ENCODE results near the gene BCL3.

Gene BCL3

DNA sequence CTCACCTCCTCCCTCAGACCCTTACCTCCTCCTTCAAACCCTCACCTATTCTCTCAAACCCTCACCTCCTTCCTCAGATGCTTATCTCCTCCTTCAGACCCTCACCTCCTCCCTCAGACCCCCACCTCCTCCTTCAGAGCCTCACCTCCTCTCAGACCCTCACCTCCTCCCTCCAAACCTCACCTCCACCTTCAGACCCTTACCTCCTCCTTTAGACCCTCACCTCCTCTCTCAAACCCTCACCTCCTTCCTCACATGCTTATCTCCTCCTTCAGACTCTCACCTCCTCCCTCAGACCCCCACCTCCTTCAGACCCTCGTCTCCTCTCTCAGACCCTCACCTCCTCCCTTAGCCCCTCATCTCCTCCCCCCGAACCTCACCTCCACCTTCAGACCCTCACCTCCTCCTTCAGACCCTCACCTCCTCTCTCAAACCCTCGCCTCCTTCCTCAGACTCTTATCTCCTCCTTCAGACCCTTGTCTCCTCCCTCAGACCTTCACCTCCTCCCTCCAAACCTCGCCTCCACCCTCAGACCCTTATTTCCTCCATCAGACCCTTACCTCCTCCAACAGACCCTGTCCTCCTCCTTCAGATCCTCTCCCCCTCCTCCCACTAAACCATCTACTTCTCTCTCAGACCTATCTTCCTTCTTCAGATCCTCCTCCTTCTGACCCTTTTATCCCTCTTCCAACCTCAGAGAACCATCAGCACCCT is 2.5 kb upstream of the BCL3 start:
- H3K36me3 ChIP-seq (ENCODE audit: insufficient read depth), result no peaks in the 10 kb centered on the region
- H3K4me3 ChIP-seq (IDR thresholded peaks at IDR 0.05; ENCODE audit: insufficient read depth, low read depth, low read length), result no peak overlapping the region
- peaks cover 23% of the 10 kb centered on the region for H3K79me2 ChIP-seq (ENCODE audit: insufficient read depth, low read depth)
- TF ChIP-seq, protein P1, sequence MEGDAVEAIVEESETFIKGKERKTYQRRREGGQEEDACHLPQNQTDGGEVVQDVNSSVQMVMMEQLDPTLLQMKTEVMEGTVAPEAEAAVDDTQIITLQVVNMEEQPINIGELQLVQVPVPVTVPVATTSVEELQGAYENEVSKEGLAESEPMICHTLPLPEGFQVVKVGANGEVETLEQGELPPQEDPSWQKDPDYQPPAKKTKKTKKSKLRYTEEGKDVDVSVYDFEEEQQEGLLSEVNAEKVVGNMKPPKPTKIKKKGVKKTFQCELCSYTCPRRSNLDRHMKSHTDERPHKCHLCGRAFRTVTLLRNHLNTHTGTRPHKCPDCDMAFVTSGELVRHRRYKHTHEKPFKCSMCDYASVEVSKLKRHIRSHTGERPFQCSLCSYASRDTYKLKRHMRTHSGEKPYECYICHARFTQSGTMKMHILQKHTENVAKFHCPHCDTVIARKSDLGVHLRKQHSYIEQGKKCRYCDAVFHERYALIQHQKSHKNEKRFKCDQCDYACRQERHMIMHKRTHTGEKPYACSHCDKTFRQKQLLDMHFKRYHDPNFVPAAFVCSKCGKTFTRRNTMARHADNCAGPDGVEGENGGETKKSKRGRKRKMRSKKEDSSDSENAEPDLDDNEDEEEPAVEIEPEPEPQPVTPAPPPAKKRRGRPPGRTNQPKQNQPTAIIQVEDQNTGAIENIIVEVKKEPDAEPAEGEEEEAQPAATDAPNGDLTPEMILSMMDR (conservative IDR thresholded peaks at IDR 0.05; ENCODE audit: low read depth, low read length), result no peak
- H3K4me2 ChIP-seq, result no peak overlapping the region
- H3K9ac ChIP-seq, result no peak overlapping the region
- peaks cover 46% of the 10 kb centered on the region for H3K4me1 ChIP-seq (ENCODE audit: low read depth, poor library complexity, severe bottlenecking)
- H4K20me1 ChIP-seq (ENCODE audit: insufficient read depth), result no peaks in the 10 kb centered on the region
- H3K27ac ChIP-seq, result no peak overlapping the region
- H2AFZ ChIP-seq (ENCODE audit: low read depth), result no peak overlapping the region
- no peaks in the 10 kb centered on the region for H3K27me3 ChIP-seq (ENCODE audit: insufficient read depth, low read depth)

DNA sequence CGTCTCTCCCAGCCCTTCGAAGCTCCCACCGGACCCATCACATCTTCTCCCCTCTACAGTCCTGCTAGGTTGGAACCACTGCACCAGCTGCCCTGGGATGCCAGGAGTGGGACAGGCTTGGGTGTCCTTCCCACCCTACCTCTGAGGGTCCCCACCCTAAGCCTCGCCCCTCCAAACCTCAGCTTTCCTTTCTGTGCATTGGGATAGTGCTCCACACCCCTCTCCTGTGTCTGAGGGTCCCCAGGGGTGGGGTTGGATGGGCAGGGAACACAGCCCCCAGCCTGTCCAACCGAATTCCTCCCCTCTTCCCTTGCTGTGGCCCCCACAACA is 1.9 kb upstream of the BCL3 start:
- Histone ChIP-seq H3K27me3 (ENCODE audit: insufficient read depth, low read depth) (no peaks in the 10 kb centered on the region), H3K4me2 (peak overlapping the region; percentile 100; the same call in 1 of the 2 replicates), H4K20me1 (ENCODE audit: insufficient read depth) (no peaks in the 10 kb centered on the region), H3K79me2 (ENCODE audit: insufficient read depth, low read depth) (peaks cover 28% of the 10 kb centered on the region), H3K36me3 (ENCODE audit: insufficient read depth) (no peaks in the 10 kb centered on the region), H3K4me3 (IDR thresholded peaks at IDR 0.05; ENCODE audit: insufficient read depth, low read depth, low read length) (no peak overlapping the region), H3K4me1 (ENCODE audit: low read depth, poor library complexity, severe bottlenecking) (peaks cover 46% of the 10 kb centered on the region), H3K9ac (no peak overlapping the region), H2AFZ (ENCODE audit: low read depth) (no peak overlapping the region), H3K27ac (no peak overlapping the region)
- TF ChIP-seq, protein P1 (conservative IDR thresholded peaks at IDR 0.05; ENCODE audit: low read depth, low read length), result no peak

DNA sequence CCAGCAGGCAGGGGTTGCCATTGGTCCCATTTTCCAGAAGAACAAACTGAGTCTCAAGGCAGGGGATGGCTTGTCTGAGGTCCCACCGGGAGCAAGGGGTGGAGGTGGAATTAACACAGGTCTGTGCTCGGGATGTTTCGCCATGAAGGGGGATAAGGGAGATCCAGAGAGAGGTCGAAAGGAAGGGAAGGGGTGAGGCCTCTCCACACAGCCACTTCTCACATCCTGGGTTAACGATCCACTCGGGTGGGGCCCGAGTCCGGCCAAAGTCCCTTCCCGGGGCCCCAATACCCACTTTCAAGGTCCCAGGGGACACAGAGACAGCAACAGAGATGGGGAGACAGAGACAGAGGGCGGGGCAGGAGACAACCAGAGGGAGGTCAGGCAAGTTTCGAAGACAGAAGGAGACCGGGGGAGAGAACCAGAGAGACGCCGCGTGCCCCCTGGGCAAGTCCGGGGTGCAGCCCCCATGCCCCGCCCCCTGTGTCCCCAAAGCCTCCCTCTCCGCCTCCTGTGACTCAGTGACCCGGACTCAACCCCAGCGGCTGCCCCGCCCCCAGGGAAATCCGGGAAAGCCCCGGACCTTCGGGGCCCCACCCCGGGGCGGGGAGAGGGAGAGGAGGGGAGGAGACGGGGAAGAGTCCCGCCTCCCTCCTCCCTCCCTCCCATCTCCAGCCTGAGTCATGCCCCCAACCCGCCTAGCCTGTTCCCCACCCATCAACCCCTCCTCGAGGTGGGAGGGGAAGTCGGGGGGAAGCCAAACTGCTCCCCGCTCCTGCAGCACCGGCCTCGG is 1.4 kb upstream of the BCL3 start:
- Histone ChIP-seq H2AFZ (ENCODE audit: low read depth) (peak overlapping the region; percentile 58; the same call in 1 of the 2 replicates), H3K27ac (peak overlapping the region; percentile 94), H4K20me1 (ENCODE audit: insufficient read depth) (no peaks in the 10 kb centered on the region), H3K9ac (peak overlapping the region; percentile 64), H3K4me3 (IDR thresholded peaks at IDR 0.05; ENCODE audit: insufficient read depth, low read depth, low read length) (no peak overlapping the region), H3K27me3 (ENCODE audit: insufficient read depth, low read depth) (no peaks in the 10 kb centered on the region), H3K36me3 (ENCODE audit: insufficient read depth) (peaks cover 4% of the 10 kb centered on the region; the same call in 1 of the 2 replicates), H3K4me2 (peak overlapping the region; percentile 100), H3K79me2 (ENCODE audit: insufficient read depth, low read depth) (peaks cover 34% of the 10 kb centered on the region), H3K4me1 (ENCODE audit: low read depth, poor library complexity, severe bottlenecking) (peaks cover 46% of the 10 kb centered on the region)
- TF ChIP-seq, protein P1 (conservative IDR thresholded peaks at IDR 0.05; ENCODE audit: low read depth, low read length), result no peak

DNA sequence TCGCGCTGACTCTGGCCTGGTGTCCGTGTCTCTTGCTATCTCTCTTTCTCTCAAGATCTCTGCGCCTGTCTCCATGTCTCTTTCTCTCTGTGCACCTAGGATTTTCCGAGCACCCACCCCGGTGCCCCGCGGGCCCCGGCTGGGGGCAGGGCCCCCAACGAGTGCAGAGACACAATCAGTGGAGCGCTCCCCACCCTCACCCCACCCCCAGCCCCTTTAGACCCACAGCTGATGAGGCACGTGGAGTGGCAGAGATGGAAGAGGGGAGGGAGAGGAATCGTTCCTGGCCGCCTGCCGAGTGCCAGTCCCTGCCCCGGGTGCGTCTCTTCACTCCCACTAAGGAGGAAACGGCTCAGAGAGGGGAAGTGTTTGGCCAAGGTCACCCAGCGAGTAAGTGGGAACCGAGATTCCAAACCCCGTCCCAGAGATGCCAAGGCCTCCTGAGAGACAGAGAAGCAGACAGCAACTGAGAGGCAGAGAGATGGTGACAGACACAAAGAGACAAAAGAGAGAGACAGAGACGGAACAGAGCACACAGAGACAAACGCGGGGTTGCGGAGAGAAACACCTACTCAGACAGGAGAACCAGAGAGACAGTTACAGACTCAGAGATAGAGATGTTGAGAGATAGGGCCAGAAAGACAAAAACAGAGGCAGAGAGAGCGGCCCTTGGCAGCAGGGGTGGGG is 626 bp upstream of the BCL3 start:
- Histone ChIP-seq H3K4me3 (IDR thresholded peaks at IDR 0.05; ENCODE audit: insufficient read depth, low read depth, low read length) (no peak overlapping the region), H3K27ac (peak overlapping the region; percentile 94), H4K20me1 (ENCODE audit: insufficient read depth) (no peaks in the 10 kb centered on the region), H3K9ac (peak overlapping the region; percentile 64), H3K79me2 (ENCODE audit: insufficient read depth, low read depth) (peaks cover 36% of the 10 kb centered on the region), H3K36me3 (ENCODE audit: insufficient read depth) (peaks cover 4% of the 10 kb centered on the region; the same call in 1 of the 2 replicates), H2AFZ (ENCODE audit: low read depth) (peak overlapping the region; percentile 58; the same call in 1 of the 2 replicates), H3K27me3 (ENCODE audit: insufficient read depth, low read depth) (no peaks in the 10 kb centered on the region), H3K4me2 (peak overlapping the region; percentile 100), H3K4me1 (ENCODE audit: low read depth, poor library complexity, severe bottlenecking) (peaks cover 46% of the 10 kb centered on the region)
- TF ChIP-seq, protein P1 (conservative IDR thresholded peaks at IDR 0.05; ENCODE audit: low read depth, low read length), result no peak
